Measurements from ENCODE around the gene SNRNP35.
"Not testable (repeated sequence)": the region's sequence is repeated elsewhere in the genome, so short reads cannot be mapped to it uniquely, and the experiment has no call there.

The SNRNP35 gene

GRCh38 chr12:123492339-123493039 lies 34.5 kb downstream of the SNRNP35 start:
- H3K9ac ChIP-seq (ENCODE audit: low read depth, low read length); H3K27ac ChIP-seq (ENCODE audit: low read length); H3K27me3 ChIP-seq (ENCODE audit: insufficient read depth, low read length); H3K9me3 ChIP-seq (ENCODE audit: insufficient read depth, low read depth, low read length); H3K36me3 ChIP-seq (ENCODE audit: insufficient read depth, low read depth, low read length); H3K4me3 ChIP-seq (ENCODE audit: low read length); H3K4me1 ChIP-seq (ENCODE audit: insufficient read depth, low read length): not testable (repeated sequence)

DNA sequence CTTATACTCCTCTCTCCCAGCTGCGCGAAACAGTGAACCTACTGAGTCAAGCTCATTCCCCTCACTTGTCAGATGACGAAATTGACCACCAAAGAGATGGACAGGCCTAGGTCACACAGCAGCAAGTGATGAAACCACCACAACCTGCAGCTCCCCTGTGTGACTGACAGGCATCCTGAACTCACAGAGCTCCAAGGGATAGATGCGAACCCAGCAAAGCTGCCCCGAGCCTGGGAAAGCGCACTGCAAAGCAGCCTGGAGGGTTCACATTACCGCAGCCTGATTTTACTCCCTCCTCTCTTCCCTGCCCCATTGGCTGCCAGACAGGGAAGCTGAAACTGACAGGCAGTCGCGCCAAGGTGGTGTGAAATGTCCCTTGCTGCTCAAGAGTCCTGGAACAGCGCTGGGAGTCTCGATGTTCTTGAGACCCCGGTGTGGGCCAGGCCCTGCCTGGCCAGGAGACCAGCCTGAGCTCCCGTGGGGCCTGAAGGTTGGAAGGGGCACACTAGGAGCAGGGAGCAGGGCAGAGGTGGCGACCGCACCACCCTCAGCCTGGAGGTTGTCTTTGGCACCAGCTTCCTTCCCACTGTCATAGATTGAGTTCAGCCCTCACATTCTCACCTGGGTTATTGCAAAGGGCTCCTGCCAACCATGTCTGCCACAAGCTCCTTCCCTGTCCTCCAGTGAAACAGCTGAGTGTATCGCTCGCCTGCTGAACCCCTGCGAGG lies 36.3 kb downstream of the SNRNP35 start:
- H3K9ac ChIP-seq (ENCODE audit: low read depth, low read length): no peak overlapping the region

DNA sequence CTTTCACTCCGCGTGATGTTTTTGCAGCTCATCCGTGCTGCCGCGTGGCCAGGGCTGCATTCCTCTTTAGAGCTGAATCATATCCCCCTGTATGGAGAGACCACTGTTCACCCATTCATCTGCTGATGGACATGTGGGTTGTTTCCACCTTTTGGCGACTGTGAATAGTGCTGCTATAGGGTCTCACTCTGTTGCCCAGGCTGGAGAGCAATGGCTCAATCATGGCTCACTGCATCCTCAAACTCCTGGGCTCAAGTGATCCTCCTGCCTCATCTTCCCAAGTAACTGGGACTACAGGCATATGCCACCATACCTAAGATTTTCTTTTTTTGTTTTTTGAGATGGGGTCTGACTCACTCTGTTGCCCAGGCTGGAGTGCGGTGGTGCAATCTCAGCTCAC lies 39.1 kb downstream of the SNRNP35 start:
- H3K27me3 ChIP-seq (ENCODE audit: insufficient read depth, low read length): no peaks in the 10 kb centered on the region
- H3K4me1 ChIP-seq (ENCODE audit: insufficient read depth, low read length): no peaks in the 10 kb centered on the region
- H3K9ac ChIP-seq (ENCODE audit: low read depth, low read length): no peak overlapping the region
- no peaks in the 10 kb centered on the region; the same call in 1 of the 2 replicates for H3K36me3 ChIP-seq (ENCODE audit: insufficient read depth, low read depth, low read length)
- no peak overlapping the region for H3K27ac ChIP-seq (ENCODE audit: low read length)
- no peaks in the 10 kb centered on the region for H3K9me3 ChIP-seq (ENCODE audit: insufficient read depth, low read depth, low read length)
- H3K4me3 ChIP-seq (ENCODE audit: low read length): no peak overlapping the region

More for the DNA sequence above, 36.3 kb downstream of the SNRNP35 start:
- Histone ChIP-seq H3K27me3 (ENCODE audit: insufficient read depth, low read length) (no peaks in the 10 kb centered on the region), H3K9me3 (ENCODE audit: insufficient read depth, low read depth, low read length) (no peaks in the 10 kb centered on the region), H3K4me1 (ENCODE audit: insufficient read depth, low read length) (no peaks in the 10 kb centered on the region), H3K4me3 (ENCODE audit: low read length) (no peak overlapping the region), H3K36me3 (ENCODE audit: insufficient read depth, low read depth, low read length) (no peaks in the 10 kb centered on the region; the same call in 1 of the 2 replicates), H3K27ac (ENCODE audit: low read length) (no peak overlapping the region)

GRCh38 chr12:123498126-123498825 lies 40.3 kb downstream of the SNRNP35 start:
- H3K36me3 ChIP-seq (ENCODE audit: insufficient read depth, low read depth, low read length): no peaks in the 10 kb centered on the region; the same call in 1 of the 2 replicates
- H3K4me3 ChIP-seq (ENCODE audit: low read length): no peak overlapping the region
- no peak overlapping the region for H3K27ac ChIP-seq (ENCODE audit: low read length)
- no peak overlapping the region for H3K9ac ChIP-seq (ENCODE audit: low read depth, low read length)
- no peaks in the 10 kb centered on the region for H3K4me1 ChIP-seq (ENCODE audit: insufficient read depth, low read length)
- H3K27me3 ChIP-seq (ENCODE audit: insufficient read depth, low read length): no peaks in the 10 kb centered on the region
- H3K9me3 ChIP-seq (ENCODE audit: insufficient read depth, low read depth, low read length): no peaks in the 10 kb centered on the region

GRCh38 chr12:123499332-123499731 lies 41.4 kb downstream of the SNRNP35 start:
- H3K4me3 ChIP-seq (ENCODE audit: low read length): no peak overlapping the region
- no peak overlapping the region for H3K27ac ChIP-seq (ENCODE audit: low read length)
- H3K9me3 ChIP-seq (ENCODE audit: insufficient read depth, low read depth, low read length): no peaks in the 10 kb centered on the region

DNA sequence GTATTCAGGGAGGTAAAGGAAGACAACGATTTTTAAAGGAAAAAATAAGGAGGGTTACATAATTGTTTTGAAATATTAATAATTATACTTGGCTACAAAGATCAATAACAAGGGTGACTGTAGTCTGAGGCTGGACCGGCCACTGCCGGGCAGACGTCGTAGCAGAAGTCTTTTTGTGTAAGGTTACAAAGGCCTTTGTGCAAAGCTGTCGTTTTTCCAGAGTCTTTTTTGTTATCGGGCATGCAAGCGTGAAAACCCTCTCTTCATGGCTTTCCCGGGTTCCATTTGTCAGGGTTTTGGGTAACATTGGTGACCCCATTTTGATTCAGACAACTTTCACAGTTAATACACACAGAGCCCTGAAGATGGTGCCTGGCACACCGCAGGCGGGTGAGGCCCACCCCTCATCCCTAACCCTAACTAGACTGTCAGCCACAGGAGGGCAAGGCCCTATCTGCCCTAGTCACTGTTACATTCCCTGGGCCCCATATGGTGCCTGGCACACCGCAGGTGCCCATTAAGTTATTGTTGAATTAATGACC lies 44.3 kb downstream of the SNRNP35 start:
- Histone ChIP-seq H3K36me3 (ENCODE audit: insufficient read depth, low read depth, low read length) (no peaks in the 10 kb centered on the region; the same call in 1 of the 2 replicates), H3K9me3 (ENCODE audit: insufficient read depth, low read depth, low read length) (no peaks in the 10 kb centered on the region), H3K4me3 (ENCODE audit: low read length) (no peak overlapping the region), H3K27me3 (ENCODE audit: insufficient read depth, low read length) (no peaks in the 10 kb centered on the region), H3K27ac (ENCODE audit: low read length) (no peak overlapping the region), H3K4me1 (ENCODE audit: insufficient read depth, low read length) (no peaks in the 10 kb centered on the region), H3K9ac (ENCODE audit: low read depth, low read length) (no peak overlapping the region)

More at GRCh38 chr12:123499332-123499731, 41.4 kb downstream of the SNRNP35 start:
- H3K27me3 ChIP-seq (ENCODE audit: insufficient read depth, low read length): no peaks in the 10 kb centered on the region
- H3K4me1 ChIP-seq (ENCODE audit: insufficient read depth, low read length): no peaks in the 10 kb centered on the region
- H3K36me3 ChIP-seq (ENCODE audit: insufficient read depth, low read depth, low read length): no peaks in the 10 kb centered on the region; the same call in 1 of the 2 replicates
- no peak overlapping the region for H3K9ac ChIP-seq (ENCODE audit: low read depth, low read length)

DNA sequence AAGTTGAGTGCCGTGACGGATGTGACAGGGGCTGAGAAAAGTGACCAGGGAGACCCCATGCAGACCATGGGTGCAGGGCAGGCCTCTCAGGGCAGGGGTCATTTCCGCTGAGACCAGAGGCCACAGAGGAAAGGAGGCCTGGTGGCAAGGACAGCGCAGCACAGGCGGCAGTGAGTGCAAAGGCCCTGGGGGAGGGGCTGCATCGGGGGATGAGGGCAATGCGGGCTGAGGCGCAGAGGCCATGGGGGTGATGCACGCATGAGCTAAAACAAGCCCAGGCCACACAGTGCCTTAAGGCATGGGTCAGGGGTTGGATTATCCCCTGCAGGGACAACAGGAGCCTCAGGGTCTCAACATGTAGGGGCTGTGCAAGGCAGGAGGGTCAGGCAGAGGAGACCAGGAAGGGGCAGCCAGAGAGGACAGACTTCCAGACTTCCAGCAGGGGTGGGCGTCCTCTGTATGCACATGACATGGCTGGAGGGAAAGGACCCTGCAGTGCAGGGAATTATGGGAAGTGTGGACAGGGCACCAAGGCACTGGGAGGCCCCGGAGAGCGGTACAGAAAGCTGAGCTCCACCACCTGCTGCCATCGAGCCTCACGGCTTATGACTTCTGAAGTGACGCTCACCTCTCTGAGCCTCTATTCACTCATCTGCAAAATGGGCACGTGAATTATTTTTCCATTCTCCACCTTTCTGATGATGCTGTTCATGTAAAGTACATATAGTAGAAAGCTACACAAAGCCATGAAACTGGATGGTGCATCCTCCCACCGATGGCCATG lies 48.3 kb downstream of the SNRNP35 start:
- no peaks in the 10 kb centered on the region for H3K9me3 ChIP-seq (ENCODE audit: insufficient read depth, low read depth, low read length)
- no peak overlapping the region for H3K4me3 ChIP-seq (ENCODE audit: low read length)
- H3K27me3 ChIP-seq (ENCODE audit: insufficient read depth, low read length): no peaks in the 10 kb centered on the region
- no peaks in the 10 kb centered on the region for H3K4me1 ChIP-seq (ENCODE audit: insufficient read depth, low read length)
- peaks cover 7% of the 10 kb centered on the region for H3K36me3 ChIP-seq (ENCODE audit: insufficient read depth, low read depth, low read length)
- H3K9ac ChIP-seq (ENCODE audit: low read depth, low read length): no peak overlapping the region
- no peak overlapping the region for H3K27ac ChIP-seq (ENCODE audit: low read length)

DNA sequence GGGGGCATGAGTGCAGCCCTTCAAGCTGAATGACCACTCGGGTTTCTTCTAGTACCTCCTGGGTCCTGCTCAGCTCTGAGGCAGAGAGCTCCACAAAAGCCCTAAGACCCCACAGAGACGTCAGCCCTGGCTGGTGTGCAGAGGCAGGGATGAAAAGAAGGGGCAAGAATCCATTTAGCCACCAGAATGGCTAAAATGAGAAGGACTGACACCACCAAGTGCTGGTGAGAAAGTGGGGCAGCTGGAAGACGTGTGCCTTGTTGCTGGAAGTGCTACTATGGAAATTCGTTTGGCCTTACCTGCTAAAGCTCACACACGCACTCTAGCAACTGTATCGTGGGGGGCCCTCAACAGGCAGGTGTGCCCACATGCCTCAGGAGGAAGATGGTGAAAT lies 48.9 kb downstream of the SNRNP35 start:
- no peaks in the 10 kb centered on the region for H3K9me3 ChIP-seq (ENCODE audit: insufficient read depth, low read depth, low read length)
- H3K9ac ChIP-seq (ENCODE audit: low read depth, low read length): no peak overlapping the region
- no peak overlapping the region for H3K4me3 ChIP-seq (ENCODE audit: low read length)
- no peaks in the 10 kb centered on the region for H3K27me3 ChIP-seq (ENCODE audit: insufficient read depth, low read length)
- peaks cover 7% of the 10 kb centered on the region for H3K36me3 ChIP-seq (ENCODE audit: insufficient read depth, low read depth, low read length)
- H3K4me1 ChIP-seq (ENCODE audit: insufficient read depth, low read length): no peaks in the 10 kb centered on the region
- H3K27ac ChIP-seq (ENCODE audit: low read length): no peak overlapping the region

- no peak overlapping the region for H3K4me3 ChIP-seq (ENCODE audit: low read length)
- no peak overlapping the region for H3K9ac ChIP-seq (ENCODE audit: low read depth, low read length)
- peaks cover 22% of the 10 kb centered on the region for H3K36me3 ChIP-seq (ENCODE audit: insufficient read depth, low read depth, low read length)
- no peaks in the 10 kb centered on the region for H3K9me3 ChIP-seq (ENCODE audit: insufficient read depth, low read depth, low read length)
- H3K27me3 ChIP-seq (ENCODE audit: insufficient read depth, low read length): no peaks in the 10 kb centered on the region
- no peaks in the 10 kb centered on the region for H3K4me1 ChIP-seq (ENCODE audit: insufficient read depth, low read length)
- no peak overlapping the region for H3K27ac ChIP-seq (ENCODE audit: low read length)
These were observed 55.1 kb downstream of the SNRNP35 start for GRCh38 chr12:123512838-123513665.

GRCh38 chr12:123513805-123514204 lies 55.9 kb downstream of the SNRNP35 start:
- no peak overlapping the region for H3K9ac ChIP-seq (ENCODE audit: low read depth, low read length)
- H3K27ac ChIP-seq (ENCODE audit: low read length): no peak overlapping the region

More at GRCh38 chr12:123513805-123514204, 55.9 kb downstream of the SNRNP35 start:
- Histone ChIP-seq H3K4me1 (ENCODE audit: insufficient read depth, low read length) (no peaks in the 10 kb centered on the region), H3K9me3 (ENCODE audit: insufficient read depth, low read depth, low read length) (no peaks in the 10 kb centered on the region), H3K36me3 (ENCODE audit: insufficient read depth, low read depth, low read length) (peaks cover 26% of the 10 kb centered on the region), H3K27me3 (ENCODE audit: insufficient read depth, low read length) (no peaks in the 10 kb centered on the region), H3K4me3 (ENCODE audit: low read length) (no peak overlapping the region)

Data from iPS-20b (cell line).